ENCODE measurements around the gene MBD4. TPM values are rescaled to one million over a fixed set of nuclear protein-coding genes. Genes with fewer than 3 reads are reported as not detected.
"Not testable (repeated sequence)": the region's sequence is repeated elsewhere in the genome, so short reads cannot be mapped to it uniquely, and the experiment has no call there.

The MBD4 gene
- total RNA-seq (2014; rRNA removed; shearing (Covaris generic)): 26.4 and 33.9 TPM in 2 replicates
- polyA plus RNA-seq (2016; fragmentation: Nextera tagmentation; extraction: Ambion mirVana): 51.8 and 59.3 TPM in 2 replicates
- long read RNA-seq, transcript MBD4-203 (8 exons, 2,478 nt): major isoform, 8 of 48 reads
- long read RNA-seq, partial matches to known transcripts: 32 of 48 reads
- long read RNA-seq, other reads (novel, unspliced or antisense): 4 of 48 reads

DNA sequence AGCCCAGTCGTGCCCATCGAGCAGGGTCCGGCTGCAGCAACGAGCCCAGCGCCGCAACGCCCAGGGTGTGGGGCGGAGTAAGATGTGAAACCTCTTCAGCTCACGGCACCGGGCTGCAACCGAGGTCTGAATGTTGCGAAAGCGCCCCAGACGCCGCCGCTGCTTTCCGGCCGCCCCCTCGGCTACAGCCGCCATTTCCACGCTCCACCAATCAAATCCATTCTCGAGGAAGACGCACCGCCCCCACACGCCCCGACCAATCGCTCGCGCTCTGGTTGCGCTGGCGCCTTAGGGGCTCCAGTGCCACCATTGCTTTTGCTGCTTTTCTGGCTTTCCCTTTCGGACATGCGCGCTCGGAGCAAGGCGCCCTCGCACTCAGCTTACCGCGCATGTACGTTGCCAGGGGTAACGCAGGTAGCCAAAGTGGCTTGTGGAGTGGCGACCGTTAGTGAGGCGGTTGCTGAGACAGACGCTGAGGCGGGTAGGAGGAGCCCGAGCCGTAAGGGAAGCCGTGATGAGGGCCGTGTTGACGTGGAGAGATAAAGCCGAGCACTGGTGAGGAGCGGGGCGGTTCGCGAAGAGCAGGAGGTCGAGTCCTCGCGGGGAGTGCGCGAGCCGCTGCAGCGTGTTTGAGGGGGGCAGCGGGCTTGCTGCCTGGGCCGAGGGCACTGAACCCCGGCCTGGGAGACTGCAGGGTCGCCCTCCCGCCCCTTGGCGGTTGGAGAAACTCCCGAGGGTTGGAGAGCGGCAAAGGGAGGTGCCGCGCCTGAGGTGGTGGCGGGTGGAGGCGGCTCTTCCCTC lies at the start of gene MBD4, which contains the start of gene IFT122:
Gene MBD4, minus strand, starts transcription at position 132 of the 801 bp plus-strand sequence. Its CDS starts 115 bp downstream, at position 17.
Gene IFT122, plus strand, starts transcription at position 408 of the 801 bp plus-strand sequence. Its CDS starts 107 bp downstream, at position 515.
- H3K4me2 ChIP-seq: peak within 1 kb of the TSS; percentile 93
- Mint-ChIP-seq H3K4me3 (peak within 1 kb of the TSS; percentile 94), H3K4me1 (peaks cover 34% of the 10 kb centered on the region), H3K27me3 (ENCODE audit: insufficient read depth, low read depth, poor library complexity) (peaks cover 8% of the 10 kb centered on the region), H3K27ac (peak within 1 kb of the TSS; percentile 96), H3K9me3 (no peaks in the 10 kb centered on the region), H3K36me3 (ENCODE audit: low read depth) (peaks cover 35% of the 10 kb centered on the region)
- no peaks in the 10 kb centered on the region for H3F3A ChIP-seq (replicated peaks; ENCODE audit: low read depth)
- peak within 1 kb of the TSS; percentile 85 for H3K4me3 ChIP-seq
- no peak for TF ChIP-seq ZNF114 (CRISPR knock-in tag; IDR thresholded peaks at IDR 0.05)
- TF ChIP-seq EZH2phosphoT487 (IDR thresholded peaks at IDR 0.05; ENCODE audit: unreplicated experiment): no peak
- TF ChIP-seq STAT1 (IDR thresholded peaks at IDR 0.05; ENCODE audit: unreplicated experiment): no peak
- TF ChIP-seq JUNB (IDR thresholded peaks at IDR 0.05; ENCODE audit: unreplicated experiment): no peak
- peak; percentile 28 for TF ChIP-seq CREB1 (CRISPR knock-in tag; IDR thresholded peaks at IDR 0.05; ENCODE audit: low read depth)
- no peak for TF ChIP-seq ZNF331 (CRISPR knock-in tag; IDR thresholded peaks at IDR 0.05; ENCODE audit: low read depth)
- TF ChIP-seq POLR2AphosphoS5 (IDR thresholded peaks at IDR 0.05; ENCODE audit: low read depth): peak; percentile 81
- peaks cover 7% of the 10 kb centered on the region; the same call in 1 of the 2 replicates for H4K20me1 ChIP-seq (replicated peaks; ENCODE audit: insufficient read depth)
- H3K27me3 ChIP-seq (ENCODE audit: insufficient read depth): no peaks in the 10 kb centered on the region
- H2AFZ ChIP-seq: peak within 1 kb of the TSS; percentile 86
- ATAC-seq (peak; percentile 91), DNase-seq (ENCODE audit: low spot score) (peak; percentile 99)
- H3K79me2 ChIP-seq (replicated peaks; ENCODE audit: insufficient read depth): peaks cover 64% of the 10 kb centered on the region
- H3K27ac ChIP-seq (ENCODE audit: low read depth): peak within 1 kb of the TSS; percentile 86
- no peaks in the 10 kb centered on the region for H3K9me2 ChIP-seq (ENCODE audit: insufficient read depth)
- H3K36me3 ChIP-seq (ENCODE audit: insufficient read depth): peaks cover 23% of the 10 kb centered on the region
- H3K4me1 ChIP-seq (ENCODE audit: insufficient read depth): peaks cover 23% of the 10 kb centered on the region

DNA sequence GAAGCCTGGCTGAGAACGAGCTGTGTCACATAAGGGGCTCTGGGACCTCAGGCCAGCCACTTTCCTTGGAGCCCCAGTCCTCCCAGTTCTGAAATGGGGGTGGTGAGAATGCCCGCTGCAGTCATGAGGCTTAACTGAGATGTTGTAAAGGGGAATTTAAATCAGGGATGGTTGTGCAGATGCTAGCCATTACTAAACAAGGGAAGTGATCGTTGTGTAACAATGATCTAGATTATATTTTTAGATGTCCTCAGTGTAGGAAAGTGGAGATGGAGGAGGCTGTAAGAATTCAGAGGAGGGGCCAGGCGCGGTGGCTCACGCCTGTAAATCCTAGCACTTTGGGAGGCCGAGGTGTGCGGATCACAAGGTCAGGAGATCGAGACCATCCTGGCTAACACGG lies 49.5 kb upstream of the MBD4 start:
- ATAC-seq; H3K27ac ChIP-seq (ENCODE audit: low read depth); H4K20me1 ChIP-seq (replicated peaks; ENCODE audit: insufficient read depth); H3K9me2 ChIP-seq (ENCODE audit: insufficient read depth); H3K27ac Mint-ChIP-seq; H3K79me2 ChIP-seq (replicated peaks; ENCODE audit: insufficient read depth); H3K27me3 ChIP-seq (ENCODE audit: insufficient read depth); H3K9me3 Mint-ChIP-seq; DNase-seq (ENCODE audit: low spot score); H3F3A ChIP-seq (replicated peaks; ENCODE audit: low read depth); H3K36me3 Mint-ChIP-seq (ENCODE audit: low read depth); H3K36me3 ChIP-seq (ENCODE audit: insufficient read depth); H2AFZ ChIP-seq; H3K4me2 ChIP-seq; H3K4me3 Mint-ChIP-seq; H3K4me3 ChIP-seq: not testable (repeated sequence)
- peaks cover 15% of the 10 kb centered on the region for H3K27me3 Mint-ChIP-seq (ENCODE audit: insufficient read depth, low read depth, poor library complexity)
- H3K4me1 Mint-ChIP-seq: peaks cover 37% of the 10 kb centered on the region
- peaks cover 14% of the 10 kb centered on the region for H3K4me1 ChIP-seq (ENCODE audit: insufficient read depth)

DNA sequence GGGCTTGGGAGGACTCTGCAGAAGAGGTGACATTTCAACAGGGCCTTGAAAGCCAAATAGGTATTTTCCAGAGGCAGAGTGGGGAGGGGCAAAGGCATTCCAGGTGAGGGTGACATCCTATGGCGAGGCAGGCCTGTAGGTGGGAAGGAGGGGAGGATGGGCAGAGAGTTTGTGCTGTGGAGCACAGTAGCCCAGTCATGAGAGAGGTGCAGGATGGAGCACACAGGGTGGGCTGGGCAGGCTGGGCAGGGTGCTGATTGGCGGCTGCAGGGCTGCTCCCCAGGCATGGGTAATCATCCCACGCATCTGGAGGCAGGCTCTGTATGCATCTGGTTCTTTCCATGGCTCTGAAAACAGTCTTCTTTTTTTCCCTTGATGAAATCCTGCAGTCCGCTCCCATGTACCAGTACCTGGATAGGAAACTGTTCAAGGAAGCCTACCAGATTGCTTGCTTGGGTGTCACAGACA lies 48.2 kb upstream of the MBD4 start:
- H3K27me3 ChIP-seq (ENCODE audit: insufficient read depth); H3K79me2 ChIP-seq (replicated peaks; ENCODE audit: insufficient read depth); H3K27ac ChIP-seq (ENCODE audit: low read depth); H3K36me3 ChIP-seq (ENCODE audit: insufficient read depth); H3K9me2 ChIP-seq (ENCODE audit: insufficient read depth); H4K20me1 ChIP-seq (replicated peaks; ENCODE audit: insufficient read depth); H3F3A ChIP-seq (replicated peaks; ENCODE audit: low read depth); H3K4me3 Mint-ChIP-seq; H2AFZ ChIP-seq; H3K4me2 ChIP-seq; H3K4me3 ChIP-seq; H3K36me3 Mint-ChIP-seq (ENCODE audit: low read depth); H3K9me3 Mint-ChIP-seq: not testable (repeated sequence)
- ATAC-seq (peak; percentile 12), DNase-seq (ENCODE audit: low spot score) (peak; percentile 17)
- peak overlapping the region; percentile 64 for H3K27ac Mint-ChIP-seq
- peaks cover 49% of the 10 kb centered on the region for H3K4me1 Mint-ChIP-seq
- H3K4me1 ChIP-seq (ENCODE audit: insufficient read depth): peaks cover 14% of the 10 kb centered on the region
- peaks cover 14% of the 10 kb centered on the region for H3K27me3 Mint-ChIP-seq (ENCODE audit: insufficient read depth, low read depth, poor library complexity)
